GM21825 (cell line): Measurements from ENCODE around the gene VENTX.
"Not testable (repeated sequence)": the region's sequence is repeated elsewhere in the genome, so short reads cannot be mapped to it uniquely, and the experiment has no call there.

Experiments
- ATAC-seq: cut with Tn5 transposase; IDR thresholded peaks from one replicate; pipeline ENCODE4 v1.9.1; 2021; ENCODE audit warnings: mild to moderate bottlenecking, moderate library complexity; ENCODE audit not compliant: unreplicated experiment

VENTX gene

DNA sequence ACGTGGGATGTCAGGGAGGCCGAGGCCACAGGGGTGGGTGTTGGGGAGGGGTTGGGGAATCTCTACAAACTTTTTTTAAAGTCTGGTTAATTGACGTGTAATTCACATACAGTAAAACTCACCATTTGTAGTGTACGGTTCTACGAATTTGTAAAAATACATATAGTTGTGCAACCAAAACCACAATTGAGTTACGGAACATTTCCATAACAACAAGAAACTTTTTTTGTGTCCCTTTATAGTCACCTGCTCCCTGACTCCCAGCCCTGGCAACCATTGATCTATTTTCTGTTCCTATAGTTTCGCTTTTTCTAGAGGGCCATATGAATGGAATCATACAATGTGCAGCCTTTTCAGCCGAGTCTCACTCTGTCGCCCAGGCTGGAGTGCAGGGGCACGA, 2.9 kb upstream of the VENTX start:
- ATAC-seq: not testable (repeated sequence)

DNA sequence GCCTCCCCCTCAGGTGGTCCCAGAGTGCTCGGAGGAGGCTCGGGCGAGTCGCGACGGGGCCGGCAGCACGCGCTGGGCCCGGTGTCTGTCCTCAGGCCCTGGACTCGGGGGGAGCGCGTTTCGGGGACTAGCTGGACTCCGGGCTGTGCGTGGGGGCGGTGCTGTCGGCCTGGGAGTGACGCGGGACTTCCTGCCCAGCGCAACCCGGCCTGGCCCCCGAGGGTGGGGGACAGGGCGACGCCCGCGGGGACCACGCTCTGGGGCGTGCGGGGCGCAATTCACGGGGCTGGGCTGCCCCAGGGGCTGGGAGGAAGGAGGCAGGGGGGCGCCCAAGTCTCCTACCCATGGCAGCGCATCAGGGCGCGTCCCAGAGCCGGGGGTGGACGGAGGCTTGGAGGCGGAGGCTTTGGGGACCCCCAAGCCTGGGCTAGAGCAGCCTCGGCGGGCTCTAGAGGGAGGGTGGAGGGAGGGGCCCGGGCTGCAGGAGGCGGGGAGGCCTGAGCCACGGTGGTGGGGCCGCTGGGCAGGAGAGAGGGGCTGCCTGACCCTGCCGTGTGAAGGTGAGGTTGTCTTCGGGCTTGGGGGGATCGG, 2.3 kb upstream of the VENTX start:
- ATAC-seq: no peak

DNA sequence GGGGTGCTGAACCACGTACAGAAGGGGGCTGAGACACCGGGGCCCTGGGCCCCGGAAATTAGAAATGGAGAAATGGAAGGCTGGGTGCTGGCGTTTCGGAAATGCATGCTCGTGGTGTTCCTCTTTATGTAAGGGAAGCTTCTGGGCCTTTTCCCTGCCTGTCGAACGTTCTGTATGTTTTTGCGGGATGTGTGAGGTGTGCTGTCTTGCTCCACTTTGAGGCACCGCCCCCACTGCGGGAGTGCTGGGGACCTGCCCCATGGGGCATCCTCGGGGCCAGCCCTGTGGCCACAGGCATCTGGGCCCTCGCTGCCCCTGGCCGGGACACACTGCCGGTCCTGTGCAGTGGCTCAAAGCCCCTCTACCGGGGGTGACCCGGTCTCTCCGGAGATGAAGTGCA, 1.7 kb upstream of the VENTX start:
- ATAC-seq: no peak

DNA sequence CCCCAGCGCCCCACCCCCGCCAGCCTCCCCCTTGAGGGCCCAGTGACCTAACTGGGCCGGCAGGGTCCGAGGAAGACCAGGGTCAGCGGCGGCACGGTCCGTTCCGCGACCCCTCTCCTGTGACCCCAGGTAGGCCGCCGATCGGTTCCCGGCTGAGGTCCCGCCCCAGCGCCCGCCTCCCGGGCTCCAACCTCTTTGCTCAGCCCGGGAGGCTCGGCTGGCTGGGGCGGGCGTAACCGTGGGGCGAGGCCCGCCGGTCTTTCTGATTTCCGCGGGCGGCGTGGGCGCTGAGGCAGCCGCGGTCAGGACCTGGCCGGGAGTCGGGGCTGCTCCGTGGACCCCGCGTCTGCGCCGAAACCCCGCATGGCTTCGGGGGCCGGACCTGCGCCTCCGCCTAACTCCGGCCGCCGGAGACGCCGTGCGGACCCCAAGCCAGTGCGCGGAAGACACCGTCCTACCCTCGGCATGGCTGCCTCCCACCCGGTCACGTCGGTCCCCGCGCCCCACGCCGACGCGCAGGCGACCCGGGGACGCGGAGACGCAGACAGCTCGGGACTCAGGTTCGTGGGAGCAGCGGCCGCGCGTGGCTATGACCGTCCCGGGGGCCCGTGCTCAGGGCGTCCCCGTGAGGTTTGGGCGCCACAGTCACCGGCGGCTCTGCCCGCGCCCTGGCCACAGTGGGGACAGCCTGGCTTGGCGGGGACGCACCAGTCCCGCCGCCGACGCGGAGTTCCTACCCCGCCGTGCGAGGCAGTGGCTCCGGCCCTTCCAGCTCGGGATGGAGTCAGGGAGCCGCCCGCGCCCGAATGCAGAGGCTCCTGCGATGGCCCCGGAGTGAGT, 1.0 kb upstream of the VENTX start:
- no peak for ATAC-seq

DNA sequence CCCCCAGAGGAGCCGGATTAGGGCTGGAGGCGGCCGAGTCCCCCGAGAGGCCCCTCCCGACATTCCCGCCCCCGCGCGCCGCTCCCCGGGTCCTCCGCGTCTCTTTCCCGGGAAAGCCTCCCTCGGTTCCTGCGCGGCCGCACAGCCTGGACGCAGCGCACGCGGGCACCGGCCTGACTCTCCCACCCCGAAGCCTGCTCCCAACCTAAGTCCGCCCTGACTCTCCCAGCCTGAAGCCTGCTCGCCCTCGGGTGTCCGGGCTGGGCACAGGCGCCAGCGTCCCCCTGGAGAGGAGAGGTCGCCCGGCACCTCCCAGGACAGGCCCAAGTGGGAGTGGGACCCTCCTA, 441 bp upstream of the VENTX start:
- ATAC-seq: no peak

DNA sequence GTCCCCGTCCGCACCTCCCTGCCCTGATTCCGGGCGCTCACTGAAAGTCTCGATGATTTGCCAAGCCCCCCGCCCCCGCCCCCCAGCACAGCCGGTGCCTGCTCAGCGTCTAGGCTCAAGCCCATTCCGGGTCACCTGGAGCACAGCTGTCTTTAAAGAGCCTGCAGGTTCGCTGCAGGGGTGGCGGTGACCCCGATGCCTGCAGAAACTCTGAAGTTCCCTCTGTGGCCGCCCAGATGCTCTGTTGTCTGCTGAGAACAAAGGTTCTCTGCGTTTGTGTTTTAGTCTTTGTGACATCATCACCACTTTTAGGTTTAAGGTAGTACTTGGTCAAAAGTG, 780 bp downstream of the VENTX start:
- ATAC-seq: no peak

DNA sequence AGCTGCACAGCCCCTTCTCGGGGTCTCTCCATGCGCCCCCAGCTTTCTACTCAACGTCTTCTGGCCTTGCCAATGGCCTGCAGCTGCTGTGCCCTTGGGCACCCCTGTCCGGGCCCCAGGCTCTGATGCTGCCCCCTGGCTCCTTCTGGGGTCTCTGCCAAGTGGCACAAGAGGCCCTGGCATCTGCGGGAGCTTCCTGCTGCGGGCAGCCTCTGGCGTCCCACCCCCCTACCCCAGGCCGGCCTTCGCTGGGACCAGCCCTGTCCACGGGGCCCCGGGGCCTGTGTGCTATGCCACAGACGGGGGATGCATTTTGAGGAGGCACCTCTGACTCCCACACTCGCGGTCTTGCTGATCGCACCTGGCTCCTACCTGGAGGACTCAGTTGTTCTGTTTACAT, 2.3 kb downstream of the VENTX start:
- ATAC-seq: no peak

DNA sequence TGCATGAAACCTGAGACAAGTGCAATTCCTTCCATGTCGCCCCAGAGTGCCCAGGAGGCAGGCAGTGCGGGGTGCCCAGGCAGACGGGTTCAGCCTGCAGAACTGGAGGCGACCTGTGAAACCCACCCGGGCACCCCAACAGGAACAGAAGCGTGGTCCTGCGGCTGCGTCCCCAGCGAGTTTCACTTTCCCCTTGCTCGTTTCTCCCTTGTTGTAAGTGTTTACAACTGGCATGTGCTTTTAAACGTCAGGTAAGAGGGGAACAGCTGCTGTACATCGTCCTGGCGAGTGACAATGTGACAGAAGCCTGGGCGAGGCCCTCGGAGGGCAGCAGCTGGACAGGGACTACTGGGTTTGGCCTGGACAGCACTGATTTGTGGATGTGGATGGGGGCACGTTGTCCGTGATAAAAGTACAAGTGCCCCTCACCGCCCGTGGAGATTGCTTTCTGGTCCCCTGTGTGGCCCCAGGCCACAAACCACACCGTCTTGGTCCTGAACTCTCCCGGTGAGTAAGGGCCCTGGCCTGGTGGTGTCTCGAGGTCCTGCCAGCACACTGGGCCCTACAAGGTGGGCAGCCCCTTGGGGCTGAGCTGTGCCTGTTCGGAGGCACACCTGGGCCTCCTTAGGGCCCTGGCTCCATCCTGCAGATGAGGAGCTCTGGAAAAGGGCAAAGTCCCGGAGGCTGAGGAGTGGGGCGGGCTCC, 4.0 kb downstream of the VENTX start:
- peak; percentile 49 for ATAC-seq

DNA sequence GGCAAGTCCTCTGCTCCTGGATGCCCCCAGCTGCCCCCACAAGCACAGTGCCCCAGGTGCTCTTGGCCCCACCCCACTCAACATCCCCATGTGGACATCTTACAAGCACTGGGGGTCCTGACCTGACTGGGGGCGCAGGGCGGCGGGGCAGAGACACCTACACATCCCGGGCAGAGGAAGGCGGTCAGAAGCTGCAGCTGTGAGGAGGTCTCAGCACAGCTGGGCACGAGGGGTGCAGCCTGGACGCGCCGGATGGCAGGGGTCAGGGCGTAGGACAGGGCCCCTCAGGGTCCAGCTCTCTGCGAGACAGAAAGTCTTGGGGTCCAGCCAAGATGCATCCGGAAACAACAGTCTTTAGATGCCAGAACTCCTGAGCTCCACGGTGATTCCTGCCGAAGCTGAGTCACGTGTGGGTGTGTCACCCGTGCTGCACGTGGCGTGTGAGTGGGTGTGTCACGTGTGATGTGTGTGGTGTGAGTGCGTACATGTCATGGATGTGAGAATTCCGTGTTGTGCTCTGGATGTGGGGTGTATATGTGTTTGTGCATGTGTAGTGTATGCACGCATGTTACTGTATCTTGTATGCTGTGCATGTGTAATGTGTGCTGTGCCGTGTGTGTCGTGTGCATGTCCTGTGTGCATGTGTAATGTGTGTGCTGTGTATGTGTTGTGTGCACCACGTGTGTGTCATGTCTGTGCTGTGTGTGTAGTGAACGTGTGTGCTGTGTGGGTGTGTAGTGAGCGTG, 5.1 kb downstream of the VENTX start:
- ATAC-seq: no peak

DNA sequence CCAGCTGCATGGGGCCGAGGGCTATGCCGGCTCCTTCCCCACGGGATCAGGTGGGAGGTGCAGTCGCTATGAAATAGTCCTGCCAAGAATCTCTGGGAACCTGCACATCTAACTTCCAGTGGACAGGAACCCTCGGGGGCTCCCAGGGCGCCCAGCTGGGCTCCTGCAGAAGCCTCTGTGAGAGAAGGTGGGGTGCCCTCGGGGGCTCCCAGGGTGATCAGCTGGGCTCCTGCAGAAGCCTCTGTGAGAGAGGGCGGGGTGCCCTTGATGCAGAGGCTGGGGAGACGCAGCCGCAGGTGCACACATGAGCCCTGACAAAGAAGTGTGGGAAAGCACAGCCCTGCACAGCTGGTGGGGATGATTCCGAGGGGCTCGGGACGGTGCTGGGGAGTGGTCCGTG, 5.9 kb downstream of the VENTX start:
- ATAC-seq: no peak

DNA sequence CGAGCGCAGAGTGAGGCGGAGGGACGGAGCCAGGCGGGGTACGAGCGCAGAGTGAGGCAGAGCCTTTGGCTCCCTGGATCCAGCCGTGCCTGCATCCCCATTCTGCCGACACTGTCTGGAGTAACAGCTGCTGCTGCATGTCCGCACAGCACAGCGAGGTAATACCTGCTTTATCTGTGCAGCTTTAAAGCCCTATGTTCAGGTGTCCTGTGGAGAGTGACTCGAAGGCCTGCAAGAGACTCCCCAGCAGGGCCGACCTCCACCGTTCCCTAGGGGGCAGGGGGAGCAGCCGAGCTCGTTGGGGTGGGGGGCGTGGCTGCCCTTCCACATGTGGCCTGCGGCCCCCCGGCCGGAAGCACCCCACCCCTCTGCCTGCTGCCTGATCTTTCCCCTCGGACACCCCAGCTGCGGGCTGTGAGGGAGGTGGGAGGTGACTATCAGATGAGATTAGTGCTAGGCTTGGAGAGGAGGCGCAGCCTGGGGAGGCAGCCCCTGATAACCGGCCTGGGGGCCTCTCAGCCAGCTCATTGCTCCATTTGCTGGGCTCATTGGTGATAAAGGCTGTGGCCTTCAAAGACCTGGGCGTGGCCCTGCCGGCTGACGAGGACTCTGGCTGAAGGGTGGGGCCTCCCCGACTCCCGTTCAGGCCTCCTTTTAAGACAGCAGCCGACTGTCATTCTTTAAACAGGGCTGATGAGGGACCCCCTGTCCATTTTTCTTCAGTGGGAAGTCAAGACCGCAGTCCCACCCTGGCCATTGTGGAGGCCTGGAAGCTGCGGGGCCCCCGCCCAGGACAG, 8.0 kb downstream of the VENTX start:
- ATAC-seq: no peak

DNA sequence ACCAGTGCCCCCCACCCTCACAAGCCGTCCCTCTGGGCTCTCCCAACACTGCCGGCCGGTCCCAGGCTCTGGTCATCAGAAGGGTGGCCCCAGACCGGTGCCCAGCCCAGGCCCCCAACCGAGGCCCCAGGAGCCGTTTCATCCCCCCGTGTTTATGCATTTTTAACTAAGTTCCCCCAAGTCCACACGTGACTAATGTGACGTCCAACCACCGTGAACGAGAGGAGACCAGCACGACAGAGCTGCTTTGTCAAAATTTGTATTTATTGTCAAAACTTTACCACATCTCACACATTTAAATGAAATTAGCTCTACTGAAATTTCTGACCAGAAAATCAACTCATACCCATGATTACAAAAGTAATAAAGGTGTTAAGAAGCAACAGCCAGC, 8.6 kb downstream of the VENTX start:
- ATAC-seq: no peak

DNA sequence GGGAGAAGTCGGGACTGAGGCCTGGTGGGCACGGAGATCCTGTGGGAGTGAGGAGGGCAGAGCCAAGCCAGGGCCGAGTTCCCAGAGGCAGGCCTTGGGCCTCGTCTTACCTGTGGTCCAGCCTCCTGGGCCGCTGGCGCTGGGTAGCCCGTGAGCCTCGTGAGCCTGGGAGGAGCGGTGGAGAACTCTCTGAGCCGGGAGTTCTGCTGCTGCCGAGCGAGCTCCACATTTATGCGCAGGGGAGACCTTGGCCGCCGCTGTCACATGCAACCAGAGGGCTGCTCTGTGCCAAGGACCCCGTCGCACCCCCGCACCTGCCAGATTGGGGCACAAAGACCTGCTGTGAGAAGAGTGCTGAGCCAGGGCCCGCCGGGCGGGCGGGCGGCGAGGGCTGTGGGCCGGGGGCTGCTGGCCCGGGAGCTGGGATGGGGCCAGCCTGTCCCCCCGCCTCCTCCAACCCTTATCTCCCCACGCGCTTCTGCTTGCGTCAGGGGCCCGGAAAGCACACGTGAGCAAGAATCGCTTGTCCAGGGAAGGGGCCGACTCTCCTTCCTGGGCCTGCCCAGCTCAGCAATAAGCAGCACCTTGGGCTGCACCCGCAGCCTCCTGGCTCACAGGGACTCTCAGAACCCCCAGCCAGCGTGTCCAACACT, 10.2 kb downstream of the VENTX start:
- no peak for ATAC-seq

DNA sequence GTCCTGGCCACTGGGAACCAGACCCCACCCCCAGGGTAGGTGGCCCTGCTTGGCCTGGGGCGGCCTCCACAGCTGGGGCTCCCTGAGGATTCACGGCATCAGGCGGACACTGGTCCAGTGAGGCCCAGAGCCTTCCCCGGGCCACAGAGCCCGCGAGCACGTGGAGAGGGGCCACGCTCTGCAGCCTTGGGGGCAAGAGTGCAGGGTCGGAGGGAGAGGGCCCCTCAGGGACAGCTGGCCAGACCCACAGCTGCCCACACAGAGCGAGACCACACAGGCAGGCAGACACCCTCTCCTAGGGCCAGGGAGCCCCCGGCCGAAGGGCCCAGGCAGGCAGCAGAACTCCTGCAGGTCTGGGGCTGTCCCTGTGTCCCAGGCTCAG, 10.7 kb downstream of the VENTX start:
- ATAC-seq: no peak

DNA sequence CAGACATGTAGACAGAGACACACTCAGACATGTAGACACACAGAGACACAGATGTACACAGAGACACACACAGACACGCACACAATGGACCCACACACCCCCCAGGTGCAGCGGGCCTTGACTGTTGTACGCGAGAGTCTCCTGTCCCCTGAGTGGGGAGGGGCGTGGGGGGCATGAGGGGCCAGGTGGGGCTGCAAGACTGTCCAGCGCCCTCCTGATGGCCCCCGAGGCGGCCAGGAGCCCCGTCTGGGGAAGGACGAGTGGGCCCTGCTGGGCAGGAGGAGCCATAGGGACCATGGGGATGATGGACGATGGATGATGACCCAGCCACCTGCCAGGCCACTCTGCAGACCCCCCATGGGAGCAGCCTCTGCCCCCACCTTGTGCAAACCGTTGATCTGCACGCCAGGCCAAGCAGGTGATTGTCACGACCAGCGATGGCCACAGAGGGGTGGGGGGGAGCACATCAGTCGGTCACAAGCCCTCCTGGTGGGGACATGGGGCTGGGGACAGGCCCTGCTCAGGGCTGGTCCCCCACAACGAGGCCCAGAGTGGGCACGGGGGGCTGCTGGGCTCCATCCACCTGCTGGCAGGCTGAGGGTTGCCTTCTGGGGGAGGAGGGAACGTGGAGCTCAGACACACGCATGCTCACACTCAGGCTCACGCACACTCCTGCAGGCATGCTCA, 11.6 kb downstream of the VENTX start:
- no peak for ATAC-seq

DNA sequence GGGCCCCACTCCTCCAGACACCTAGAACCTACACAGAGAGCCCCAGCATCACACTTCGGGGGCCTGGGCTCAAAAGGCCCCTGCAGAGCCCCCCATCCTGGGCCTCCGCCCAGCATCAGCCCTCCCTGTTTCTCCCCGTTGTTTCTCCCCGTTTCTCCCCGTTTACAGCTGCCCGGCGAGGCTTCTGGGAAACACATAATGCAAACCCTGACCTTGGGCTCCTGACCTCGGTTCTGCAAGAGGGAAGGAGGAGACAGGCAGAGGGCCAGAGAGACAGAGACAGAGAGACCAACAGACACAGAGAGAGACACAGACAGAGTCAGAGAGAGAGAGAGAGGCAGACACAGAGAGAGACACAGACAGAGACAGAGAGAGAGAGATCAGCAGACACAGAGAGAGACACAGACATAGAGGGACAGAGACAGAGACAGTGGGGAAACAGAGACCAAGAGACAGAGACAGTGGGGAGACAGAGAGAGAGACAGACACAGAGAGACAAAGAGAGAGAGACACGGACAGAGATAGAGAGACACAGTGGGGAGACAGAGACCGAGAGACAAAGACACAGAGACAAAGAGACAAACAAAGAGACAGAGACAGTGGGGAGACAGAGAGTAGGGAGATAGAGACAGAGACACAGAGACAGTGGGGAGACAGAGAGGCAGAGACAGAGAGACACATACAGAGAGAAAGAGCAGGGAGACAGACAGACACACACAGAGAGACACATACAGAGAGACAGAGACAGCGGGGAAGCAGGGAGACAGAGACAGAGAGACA, 12.5 kb downstream of the VENTX start:
- ATAC-seq: no peak

DNA sequence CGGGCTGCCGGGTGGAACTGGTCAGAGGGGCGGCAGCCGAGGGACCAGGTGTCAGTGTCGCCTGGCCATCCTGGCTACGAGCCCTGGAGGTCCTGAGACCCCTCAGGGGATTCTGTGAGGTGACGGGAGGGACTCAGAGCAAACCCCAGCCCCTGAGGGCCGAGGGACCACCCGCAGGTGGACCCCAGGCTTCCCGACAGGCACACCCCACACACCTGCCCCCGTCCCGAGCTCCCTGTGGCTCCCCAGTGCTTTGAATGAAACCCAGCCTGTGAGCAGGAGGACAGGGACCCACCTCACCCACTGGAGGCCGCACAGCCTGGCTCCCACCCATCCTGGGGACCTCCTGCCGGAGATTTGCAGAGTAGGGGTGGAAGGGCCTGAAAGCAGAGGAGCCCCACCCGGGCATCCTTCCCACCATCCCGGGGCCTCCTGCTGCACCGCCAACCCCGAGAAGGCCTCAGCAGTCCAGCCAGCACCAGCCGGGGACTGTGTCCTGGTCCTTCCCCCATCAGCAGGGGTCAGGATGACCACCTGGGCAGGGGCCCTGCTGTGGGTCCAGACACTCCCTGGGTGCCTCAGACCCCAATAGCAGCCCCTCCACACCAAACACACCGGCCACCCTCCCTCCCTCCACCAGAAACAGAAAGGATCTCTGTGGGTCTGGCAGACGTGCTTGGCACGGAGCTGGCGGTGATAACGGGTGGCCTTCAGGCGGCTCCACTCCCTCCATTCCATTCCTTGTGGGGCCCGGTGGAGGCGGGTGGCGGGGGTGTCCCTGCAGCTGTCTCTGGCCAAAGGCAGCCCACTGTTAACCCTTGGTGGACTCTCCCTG, 13.9 kb downstream of the VENTX start:
- ATAC-seq: no peak

DNA sequence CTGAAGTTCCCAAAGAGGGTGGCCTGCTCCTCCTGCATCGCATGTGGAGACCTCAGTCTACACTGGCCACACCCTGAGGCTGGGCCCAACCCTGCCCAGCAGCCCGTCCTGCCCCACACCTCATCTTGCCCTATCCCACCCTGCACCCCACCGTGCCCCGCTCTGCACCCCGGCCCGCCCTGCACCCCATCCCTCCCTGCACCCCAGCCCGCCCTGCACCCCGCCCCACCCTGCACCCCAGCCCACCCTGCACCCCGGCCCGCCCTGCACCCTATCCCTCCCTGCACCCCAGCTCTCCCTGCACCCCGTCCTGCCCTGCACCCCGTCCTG, 14.5 kb downstream of the VENTX start:
- ATAC-seq: no peak
